HFFc6 (cell line): ENCODE data around the gene TAPBP. TPM values are rescaled to one million over a fixed set of nuclear protein-coding genes. Genes with fewer than 3 reads are reported as not detected.
"Not testable (repeated sequence)": the region's sequence is repeated elsewhere in the genome, so short reads cannot be mapped to it uniquely, and the experiment has no call there.

Experiments used
- DNase-seq: peaks from one replicate; pipeline ENCODE4 v3.0.0-alpha.2; 2018
- H3K27ac Mint-ChIP-seq: 2 replicates; pipeline ENCODE4 v1.8.0; 2020; ENCODE audit warnings: mild to moderate bottlenecking, mixed read lengths
- H3K27me3 Mint-ChIP-seq: 2 replicates; pipeline ENCODE4 v1.8.0; 2021; ENCODE audit warnings: mild to moderate bottlenecking, moderate library complexity, mixed read lengths; ENCODE audit not compliant: insufficient read depth
- H3K36me3 Mint-ChIP-seq: 2 replicates; pipeline ENCODE4 v1.8.0; 2021; ENCODE audit warnings: low read depth, mixed read lengths
- H3K4me1 Mint-ChIP-seq: 2 replicates; pipeline ENCODE4 v1.8.0; 2020; ENCODE audit warnings: low read depth, mixed read lengths
- H3K4me3 Mint-ChIP-seq: 2 replicates; pipeline ENCODE4 v1.8.0; 2020; ENCODE audit warnings: mild to moderate bottlenecking, moderate library complexity, mixed read lengths
- H3K9me3 Mint-ChIP-seq: 2 replicates; pipeline ENCODE4 v1.8.0; 2020; ENCODE audit warnings: mild to moderate bottlenecking, mixed read lengths
- total RNA-seq, 6 experiments: library from RNA; stranded (reverse); fragmentation: NEBNext Ultra II Directional; extraction: Animal tissue kit (Norgen Biotek cat#: 25700); gene quantifications; 2 replicates in 1 of 6; 3 replicates in 5 of 6; pipeline ENCODE4 v1.2.3, GENCODE V29; 2021
- TF ChIP-seq, protein P1 (sequence below): fragments of 200-600 bp; sonication (generic); IDR thresholded peaks from 2 replicates; pipeline ENCODE4 v1.5.0; 2021; ENCODE audit warnings: antibody characterized with exemption, mild to moderate bottlenecking

The TAPBP gene
- total RNA-seq, 6 experiments from 2014 or later = 88.7 to 118 (median 104) TPM

DNA sequence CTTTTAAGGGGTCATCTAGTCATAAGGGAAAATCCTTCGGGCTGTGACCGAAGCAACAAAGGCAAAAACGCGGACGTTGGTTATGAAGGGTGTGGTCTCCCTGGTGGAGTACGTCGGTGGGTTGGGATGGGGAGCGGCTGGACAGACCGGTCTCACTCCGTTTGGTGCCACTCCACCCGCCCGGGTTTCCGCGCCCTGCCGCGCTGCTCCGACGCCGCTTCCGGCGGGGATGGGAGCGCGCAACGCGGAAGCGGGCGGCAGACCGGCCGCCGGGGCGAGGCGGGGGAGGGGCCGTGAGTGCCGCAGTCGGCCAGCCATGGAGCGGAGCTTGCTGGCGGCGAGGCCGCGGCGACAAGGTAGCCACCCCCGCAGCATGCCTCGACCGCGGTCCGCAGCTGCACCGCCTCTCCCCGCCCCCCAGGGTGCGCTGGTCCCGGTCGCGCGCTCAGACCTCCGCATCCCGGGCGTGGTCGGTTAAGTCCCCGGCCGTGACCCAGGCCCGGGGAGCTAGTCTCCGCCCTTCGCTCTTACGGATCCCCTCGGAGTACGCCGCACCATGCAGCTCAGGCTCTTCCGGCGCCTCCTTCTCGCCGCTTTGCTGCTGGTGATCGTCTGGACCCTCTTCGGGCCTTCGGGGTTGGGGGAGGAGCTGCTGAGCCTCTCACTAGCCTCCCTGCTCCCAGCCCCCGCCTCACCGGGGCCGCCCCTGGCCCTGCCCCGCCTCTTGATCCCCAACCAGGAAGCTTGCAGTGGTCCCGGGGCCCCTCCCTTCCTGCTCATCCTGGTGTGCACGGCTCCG is 36.8 kb downstream of the TAPBP start, which contains the start of gene B3GALT4:
Gene B3GALT4 (plus strand): TSS at position 260 of the 799 bp plus-strand sequence. CDS start 297 bp downstream, at position 557.
- Mint-ChIP-seq H3K27ac (peak within 1 kb of the TSS; percentile 99), H3K36me3 (peaks cover 46% of the 10 kb centered on the region), H3K27me3 (peaks cover 22% of the 10 kb centered on the region), H3K4me1 (peaks cover 47% of the 10 kb centered on the region), H3K9me3 (peaks cover 10% of the 10 kb centered on the region), H3K4me3 (peak within 1 kb of the TSS; percentile 97)
- TF ChIP-seq, protein P1, sequence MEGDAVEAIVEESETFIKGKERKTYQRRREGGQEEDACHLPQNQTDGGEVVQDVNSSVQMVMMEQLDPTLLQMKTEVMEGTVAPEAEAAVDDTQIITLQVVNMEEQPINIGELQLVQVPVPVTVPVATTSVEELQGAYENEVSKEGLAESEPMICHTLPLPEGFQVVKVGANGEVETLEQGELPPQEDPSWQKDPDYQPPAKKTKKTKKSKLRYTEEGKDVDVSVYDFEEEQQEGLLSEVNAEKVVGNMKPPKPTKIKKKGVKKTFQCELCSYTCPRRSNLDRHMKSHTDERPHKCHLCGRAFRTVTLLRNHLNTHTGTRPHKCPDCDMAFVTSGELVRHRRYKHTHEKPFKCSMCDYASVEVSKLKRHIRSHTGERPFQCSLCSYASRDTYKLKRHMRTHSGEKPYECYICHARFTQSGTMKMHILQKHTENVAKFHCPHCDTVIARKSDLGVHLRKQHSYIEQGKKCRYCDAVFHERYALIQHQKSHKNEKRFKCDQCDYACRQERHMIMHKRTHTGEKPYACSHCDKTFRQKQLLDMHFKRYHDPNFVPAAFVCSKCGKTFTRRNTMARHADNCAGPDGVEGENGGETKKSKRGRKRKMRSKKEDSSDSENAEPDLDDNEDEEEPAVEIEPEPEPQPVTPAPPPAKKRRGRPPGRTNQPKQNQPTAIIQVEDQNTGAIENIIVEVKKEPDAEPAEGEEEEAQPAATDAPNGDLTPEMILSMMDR = peak; percentile 76
- DNase-seq = peak; percentile 58

DNA sequence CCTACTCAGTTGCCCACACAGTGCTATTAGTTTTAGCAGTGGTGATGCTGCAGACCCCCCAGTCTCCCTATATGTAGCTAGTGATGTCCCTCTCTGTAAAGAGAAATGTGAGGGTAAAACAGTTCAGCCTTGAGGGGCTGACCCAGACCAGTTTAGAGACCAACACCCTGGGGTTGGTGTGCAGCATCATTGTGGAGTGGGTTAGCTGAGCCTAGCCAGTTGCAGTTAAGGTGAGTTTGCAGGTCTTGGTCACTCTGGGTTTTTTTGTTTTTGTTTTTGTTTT is 37.4 kb downstream of the TAPBP start:
- peak overlapping the region; percentile 97 for H3K4me3 Mint-ChIP-seq
- H3K27ac Mint-ChIP-seq = peak overlapping the region; percentile 99
- H3K36me3 Mint-ChIP-seq = peaks cover 48% of the 10 kb centered on the region

DNA sequence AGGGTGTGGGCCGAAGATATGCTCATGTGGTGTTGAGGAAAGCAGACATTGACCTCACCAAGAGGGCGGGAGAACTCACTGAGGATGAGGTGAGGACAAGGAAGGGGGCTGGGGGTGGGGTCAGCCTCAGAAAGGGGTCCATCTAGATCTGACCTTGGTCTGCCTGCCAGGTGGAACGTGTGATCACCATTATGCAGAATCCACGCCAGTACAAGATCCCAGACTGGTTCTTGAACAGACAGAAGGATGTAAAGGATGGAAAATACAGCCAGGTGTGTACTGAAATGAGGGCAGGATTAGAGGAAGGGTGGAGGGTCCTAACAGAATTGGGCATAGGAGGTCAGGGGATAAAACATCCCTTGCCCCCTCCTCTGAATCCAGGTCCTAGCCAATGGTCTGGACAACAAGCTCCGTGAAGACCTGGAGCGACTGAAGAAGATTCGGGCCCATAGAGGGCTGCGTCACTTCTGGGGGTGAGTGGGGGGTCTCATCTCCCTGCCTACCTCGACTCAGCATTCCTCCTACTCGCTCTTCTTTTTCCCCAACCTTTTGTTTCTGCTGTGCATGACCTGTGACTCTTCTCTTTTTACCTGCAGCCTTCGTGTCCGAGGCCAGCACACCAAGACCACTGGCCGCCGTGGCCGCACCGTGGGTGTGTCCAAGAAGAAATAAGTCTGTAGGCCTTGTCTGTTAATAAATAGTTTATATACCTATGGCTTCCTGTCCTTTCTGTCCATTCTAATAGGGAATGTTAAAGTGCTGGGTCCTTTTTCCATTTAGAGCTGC is 37.9 kb downstream of the TAPBP start:
- not testable (repeated sequence) for DNase-seq
- Mint-ChIP-seq H3K27me3 (peaks cover 25% of the 10 kb centered on the region), H3K9me3 (peaks cover 14% of the 10 kb centered on the region), H3K4me3 (peak overlapping the region; percentile 97), H3K36me3 (peaks cover 48% of the 10 kb centered on the region), H3K4me1 (peaks cover 47% of the 10 kb centered on the region), H3K27ac (peak overlapping the region; percentile 99)

More for the DNA sequence above, 37.4 kb downstream of the TAPBP start:
- H3K4me1 Mint-ChIP-seq = peaks cover 47% of the 10 kb centered on the region
- peaks cover 14% of the 10 kb centered on the region for H3K9me3 Mint-ChIP-seq
- TF ChIP-seq, protein P1 = no peak
- H3K27me3 Mint-ChIP-seq = peaks cover 25% of the 10 kb centered on the region
- no peak for DNase-seq

DNA sequence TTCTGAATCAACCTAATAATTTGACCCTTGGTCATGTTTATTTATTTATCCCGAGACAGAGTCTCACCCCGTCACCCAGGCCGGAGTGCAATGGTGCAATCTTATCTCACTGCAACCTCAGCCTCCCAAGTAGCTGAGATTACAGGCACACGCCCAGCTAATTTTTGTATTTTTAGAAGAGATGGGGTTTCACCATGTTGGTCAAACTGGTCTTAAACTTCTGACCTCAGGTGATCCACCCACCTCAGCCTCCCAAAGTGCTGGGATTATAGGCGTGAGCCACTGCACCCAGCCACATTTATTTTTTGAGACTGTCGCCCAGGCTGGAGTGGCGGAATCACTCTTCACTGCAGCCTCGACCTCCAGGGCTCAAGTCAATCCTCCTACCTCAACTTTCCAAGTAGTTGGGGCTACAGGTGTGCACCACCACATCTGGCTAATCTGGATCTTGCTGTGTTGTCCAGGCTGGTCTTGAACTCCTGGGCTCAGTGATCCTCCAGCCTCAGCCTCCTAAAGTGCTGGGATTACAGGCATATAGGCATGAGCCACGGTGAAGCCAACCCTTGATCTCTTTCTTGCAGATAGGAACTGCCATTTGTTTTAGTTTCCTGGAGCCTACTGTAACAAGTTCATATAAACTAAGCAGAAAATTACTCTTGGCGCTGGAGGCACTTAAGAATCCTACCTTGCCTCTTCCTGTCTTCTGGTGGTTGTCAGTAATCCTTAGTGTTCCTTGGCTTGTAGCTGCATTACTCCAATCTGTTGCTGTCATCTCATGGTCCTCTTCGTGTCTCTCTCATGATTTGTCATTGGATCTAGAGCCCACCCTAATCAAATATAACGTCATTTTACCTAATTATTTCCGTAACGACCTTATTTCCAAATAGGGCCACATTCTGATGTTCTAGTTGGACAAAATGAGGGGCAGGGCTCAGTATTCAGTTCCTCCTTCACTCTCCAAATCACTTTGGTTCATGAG is 39.7 kb downstream of the TAPBP start:
- DNase-seq = no peak
- Mint-ChIP-seq H3K9me3 (peaks cover 14% of the 10 kb centered on the region), H3K27ac (peak overlapping the region; percentile 99)

DNA sequence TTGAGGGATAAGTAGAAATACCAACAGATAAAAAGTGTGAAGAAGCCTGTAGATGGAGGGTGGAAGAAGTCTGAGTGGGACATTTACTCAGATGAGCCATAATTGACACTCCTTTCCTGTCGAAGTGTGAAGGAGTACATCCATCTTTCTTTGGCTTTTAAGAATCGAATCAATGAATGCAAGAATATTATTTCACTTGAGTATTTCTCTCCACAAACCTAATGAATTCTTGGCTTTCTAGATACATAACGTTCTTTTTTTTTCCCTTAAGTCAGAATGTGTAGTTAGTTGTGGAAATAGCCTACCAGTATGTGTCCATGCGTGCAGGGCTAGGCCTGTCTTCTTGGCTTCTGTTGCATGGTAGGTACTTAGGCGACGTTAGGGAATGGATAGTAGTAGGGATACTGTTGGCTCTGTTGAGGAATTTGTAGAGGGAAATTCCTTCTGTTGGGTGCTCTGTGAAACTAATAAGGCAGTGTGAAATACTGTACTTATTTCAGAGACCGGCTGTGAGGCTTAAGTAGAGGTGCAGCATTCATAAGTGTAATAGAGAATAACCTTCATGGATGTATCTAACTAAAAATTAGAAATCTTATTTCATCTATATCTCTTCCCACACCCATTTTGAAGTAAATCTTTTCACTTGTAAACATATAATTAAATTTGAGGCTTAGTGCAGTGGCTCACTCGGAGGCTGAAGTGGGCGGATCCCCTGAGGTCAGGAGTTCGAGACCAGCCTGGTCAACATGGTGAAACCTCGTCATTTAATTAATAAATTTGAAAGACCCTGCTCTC is 40.6 kb downstream of the TAPBP start:
- DNase-seq = no peak
- Mint-ChIP-seq H3K36me3 (peaks cover 58% of the 10 kb centered on the region), H3K4me3 (peak overlapping the region; percentile 97), H3K4me1 (peaks cover 60% of the 10 kb centered on the region), H3K9me3 (peaks cover 14% of the 10 kb centered on the region), H3K27ac (peak overlapping the region; percentile 99), H3K27me3 (peaks cover 27% of the 10 kb centered on the region)
- TF ChIP-seq, protein P1 = no peak

More for the DNA sequence above, 39.7 kb downstream of the TAPBP start:
- TF ChIP-seq, protein P1 = no peak
- Mint-ChIP-seq H3K4me3 (peak overlapping the region; percentile 97), H3K4me1 (peaks cover 60% of the 10 kb centered on the region), H3K36me3 (peaks cover 58% of the 10 kb centered on the region), H3K27me3 (peaks cover 27% of the 10 kb centered on the region)
